ENCODE data around the gene TBRG4.

TBRG4 gene

GRCh38 chr7:45087301-45088145, 24.0 kb downstream of the TBRG4 start:
- DNase-seq, result no peak

- DNase-seq, result no peak
Measured at GRCh38 chr7:45086331-45087065, 25.0 kb downstream of the TBRG4 start.

DNA sequence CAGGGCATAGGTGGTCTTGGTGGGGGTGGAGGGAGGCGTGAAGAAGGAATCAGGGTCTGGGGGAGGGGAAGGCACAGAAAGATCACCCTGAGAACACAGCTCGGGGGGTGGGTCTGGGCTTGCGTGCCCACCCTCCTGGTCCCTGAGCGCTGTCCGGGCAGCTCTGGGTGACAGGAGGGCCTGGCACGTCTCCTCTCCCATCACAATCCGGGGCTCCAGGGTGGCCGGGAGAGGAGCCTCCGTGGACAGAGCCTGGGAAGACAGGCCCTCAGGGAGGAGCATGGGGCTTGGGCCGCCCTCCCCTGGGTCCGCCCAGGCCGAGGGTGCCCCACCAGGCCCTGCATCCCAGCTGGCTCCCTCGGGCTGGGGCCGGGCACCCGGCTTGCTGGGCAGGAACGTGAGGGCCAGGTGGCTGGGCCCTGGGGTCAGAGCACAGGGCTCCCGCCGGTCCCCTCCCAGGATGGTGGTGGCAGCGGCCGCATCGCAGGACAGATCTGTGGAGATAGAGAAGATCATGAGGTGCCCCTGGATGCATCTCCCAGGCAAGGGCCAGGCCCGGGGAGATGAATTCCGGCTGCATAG, 25.8 kb downstream of the TBRG4 start:
- DNase-seq, result no peak

GRCh38 chr7:45084901-45085618, 26.4 kb downstream of the TBRG4 start:
- DNase-seq, result no peak

DNA sequence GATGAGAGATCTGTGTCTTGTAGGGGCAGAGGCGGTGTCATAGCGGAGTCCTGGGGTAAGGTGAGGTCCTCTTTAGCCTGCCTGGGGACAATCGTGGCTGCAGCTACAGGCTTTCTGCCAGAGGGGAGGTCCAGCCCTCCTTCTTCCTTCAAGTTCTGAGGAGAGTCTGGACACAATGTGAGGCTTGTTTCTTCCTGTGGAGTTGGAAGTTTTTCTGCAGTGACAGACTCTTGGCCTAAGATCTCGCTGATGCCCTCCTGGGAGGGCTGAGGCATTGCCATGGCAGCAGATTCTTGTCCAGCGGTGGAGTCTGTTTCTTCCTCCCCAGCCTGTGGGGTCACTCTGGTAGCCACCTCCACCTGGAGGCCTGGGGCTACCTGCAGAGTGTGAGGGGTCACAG, 27.2 kb downstream of the TBRG4 start:
- DNase-seq, result no peak

DNA sequence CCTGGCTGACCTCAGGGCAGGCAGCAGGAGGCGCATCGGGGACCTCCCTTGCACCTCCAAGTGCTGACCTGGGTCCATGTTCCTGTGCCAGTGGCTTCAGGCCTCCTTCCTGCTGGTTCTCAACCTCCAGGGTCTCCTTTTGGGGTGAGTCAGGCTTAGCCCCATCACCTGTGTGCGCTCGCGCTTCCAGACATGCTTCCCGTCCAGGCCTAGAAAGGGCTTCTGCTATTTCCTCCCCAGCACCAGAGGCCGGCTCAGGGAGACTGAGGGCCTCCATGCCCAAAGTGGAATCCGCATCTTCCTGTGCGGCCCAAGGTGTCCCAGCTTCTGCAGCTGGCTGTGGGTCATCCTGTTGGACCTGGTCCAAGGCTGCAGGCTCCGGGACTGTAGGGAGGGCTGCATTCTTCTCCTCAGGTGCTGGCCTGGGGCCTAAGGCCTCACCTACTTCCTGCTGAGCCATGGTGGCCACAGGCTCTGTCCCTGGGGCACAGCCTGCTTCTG, 28.6 kb downstream of the TBRG4 start:
- DNase-seq, result no peak

- DNase-seq, result no peak
Measured at GRCh38 chr7:45082031-45082830, 29.3 kb downstream of the TBRG4 start.

- no peak for DNase-seq
Measured at GRCh38 chr7:45081670-45081974, 29.9 kb downstream of the TBRG4 start.

GRCh38 chr7:45080958-45081669, 30.4 kb downstream of the TBRG4 start:
- DNase-seq, result no peak

DNA sequence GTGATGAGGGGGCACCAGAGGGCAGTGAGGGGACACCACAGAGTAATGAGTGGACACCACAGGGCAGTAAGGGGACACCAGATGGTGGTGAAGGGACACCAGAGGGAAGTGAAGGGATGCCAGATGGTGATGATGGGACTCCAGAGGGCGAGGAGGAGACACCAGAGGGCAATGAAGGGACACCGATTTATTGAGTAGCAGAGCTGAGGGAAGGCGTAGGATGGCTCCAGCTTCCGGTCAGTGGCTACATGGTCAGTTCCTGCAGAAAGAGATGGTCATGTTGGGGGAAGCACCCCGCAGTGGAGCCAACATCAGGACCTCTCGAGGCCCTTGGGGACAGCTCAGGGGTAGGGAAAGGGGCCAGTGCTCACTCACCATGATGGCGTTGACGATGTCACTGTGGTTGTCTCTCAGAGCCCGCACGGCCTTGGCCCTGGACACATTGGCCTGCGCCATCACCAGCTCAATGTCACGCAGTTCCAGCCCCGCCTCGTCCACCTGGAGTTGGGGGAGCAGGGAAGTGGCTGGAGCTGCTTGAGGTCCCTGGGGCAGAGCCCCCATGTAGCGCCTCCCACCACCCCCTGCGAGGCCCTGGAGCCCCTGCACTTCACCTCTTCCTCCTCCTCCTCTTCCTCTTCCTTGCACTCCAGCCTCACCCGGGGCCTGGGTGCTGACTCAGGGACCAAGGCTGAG, 31.1 kb downstream of the TBRG4 start:
- DNase-seq, result no peak

- no peak for DNase-seq
Measured at GRCh38 chr7:45078125-45078681, 33.3 kb downstream of the TBRG4 start.

GRCh38 chr7:45077579-45077978, 33.9 kb downstream of the TBRG4 start:
- DNase-seq, result no peak

DNA sequence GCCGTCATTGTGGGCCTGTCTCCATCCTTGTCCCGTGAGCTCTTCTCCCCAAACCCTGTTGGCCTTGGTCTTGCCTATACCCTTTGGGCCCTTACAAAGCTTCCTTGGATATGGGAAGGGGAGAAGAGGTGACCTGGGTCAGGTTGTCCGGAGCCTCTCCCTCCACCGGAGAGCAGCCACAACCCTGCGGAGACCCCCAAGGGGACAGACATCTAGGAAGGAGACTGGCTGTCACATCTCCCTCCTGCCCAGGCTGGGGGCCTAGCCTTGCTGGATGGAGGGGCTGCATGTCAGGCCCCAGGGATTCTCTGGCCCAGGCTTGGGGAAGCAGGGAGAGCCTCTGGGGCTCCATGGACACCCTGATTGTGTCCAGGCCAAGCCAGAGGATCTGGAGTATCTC, 34.6 kb downstream of the TBRG4 start:
- no peak for DNase-seq

- DNase-seq, result no peak
Measured at GRCh38 chr7:45075871-45076796, 35.4 kb downstream of the TBRG4 start.

DNA sequence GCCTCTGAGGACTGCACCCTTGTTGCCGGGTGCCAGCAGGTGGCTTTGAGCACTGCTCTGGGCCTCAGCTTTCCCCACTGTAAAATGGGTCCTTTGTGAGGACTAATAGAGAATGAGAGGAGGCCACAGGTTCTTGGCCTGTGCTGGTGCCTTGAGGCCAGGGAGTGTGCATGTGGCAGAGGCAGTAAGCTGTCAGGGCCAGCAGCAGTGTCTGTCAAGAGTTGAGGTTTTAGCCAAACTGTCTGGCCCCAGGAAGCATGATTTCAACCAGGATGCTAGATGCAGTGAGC, 36.2 kb downstream of the TBRG4 start:
- DNase-seq, result no peak

- no peak for DNase-seq
Measured at GRCh38 chr7:45074528-45075354, 36.8 kb downstream of the TBRG4 start.

GRCh38 chr7:45073786-45074527, 37.5 kb downstream of the TBRG4 start:
- no peak for DNase-seq
